ENCODE data around the gene NCBP2.
A peak's percentile ranks its signal among the peaks of the same experiment; 100 is the strongest.

Gene NCBP2

GRCh38 chr3:196942226-196942914, at the start of gene NCBP2:
NCBP2 (minus strand) TSS chr3:196942528; CDS start chr3:196942503, 25 bp downstream.
- in situ Hi-C loops (cut with MboI; ENCODE audit: low sequenced_read_pairs, unreplicated experiment): no loop called here
- DNase-seq (ENCODE audit: low spot score): peak; percentile 97

GRCh38 chr3:196991581-196992460, 49.5 kb upstream of the NCBP2 start:
- in situ Hi-C loops (cut with MboI; ENCODE audit: low sequenced_read_pairs, unreplicated experiment): loop anchor here (25.0 kb wide), 1 partner anchor 520 kb away; no protein-coding TSS in a partner anchor
- TF ChIP-seq, protein P1, sequence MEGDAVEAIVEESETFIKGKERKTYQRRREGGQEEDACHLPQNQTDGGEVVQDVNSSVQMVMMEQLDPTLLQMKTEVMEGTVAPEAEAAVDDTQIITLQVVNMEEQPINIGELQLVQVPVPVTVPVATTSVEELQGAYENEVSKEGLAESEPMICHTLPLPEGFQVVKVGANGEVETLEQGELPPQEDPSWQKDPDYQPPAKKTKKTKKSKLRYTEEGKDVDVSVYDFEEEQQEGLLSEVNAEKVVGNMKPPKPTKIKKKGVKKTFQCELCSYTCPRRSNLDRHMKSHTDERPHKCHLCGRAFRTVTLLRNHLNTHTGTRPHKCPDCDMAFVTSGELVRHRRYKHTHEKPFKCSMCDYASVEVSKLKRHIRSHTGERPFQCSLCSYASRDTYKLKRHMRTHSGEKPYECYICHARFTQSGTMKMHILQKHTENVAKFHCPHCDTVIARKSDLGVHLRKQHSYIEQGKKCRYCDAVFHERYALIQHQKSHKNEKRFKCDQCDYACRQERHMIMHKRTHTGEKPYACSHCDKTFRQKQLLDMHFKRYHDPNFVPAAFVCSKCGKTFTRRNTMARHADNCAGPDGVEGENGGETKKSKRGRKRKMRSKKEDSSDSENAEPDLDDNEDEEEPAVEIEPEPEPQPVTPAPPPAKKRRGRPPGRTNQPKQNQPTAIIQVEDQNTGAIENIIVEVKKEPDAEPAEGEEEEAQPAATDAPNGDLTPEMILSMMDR (IDR thresholded peaks at IDR 0.05; ENCODE audit: borderline replicate concordance, control extremely low read depth, extremely low read depth, insufficient read depth, missing control alignments): no peak
- DNase-seq (ENCODE audit: low spot score): no peak

More at GRCh38 chr3:196942226-196942914, at the start of gene NCBP2:
- TF ChIP-seq, protein P1 (IDR thresholded peaks at IDR 0.05; ENCODE audit: borderline replicate concordance, control extremely low read depth, extremely low read depth, insufficient read depth, missing control alignments): peak; percentile 78

GRCh38 chr3:196990601-196991007, 48.3 kb upstream of the NCBP2 start:
- DNase-seq (ENCODE audit: low spot score): no peak
- in situ Hi-C loops (cut with MboI; ENCODE audit: low sequenced_read_pairs, unreplicated experiment): loop anchor here (25.0 kb wide), 1 partner anchor 522 kb away; no protein-coding TSS in a partner anchor

GRCh38 chr3:196989721-196990262, 47.5 kb upstream of the NCBP2 start:
- TF ChIP-seq, protein P1 (IDR thresholded peaks at IDR 0.05; ENCODE audit: borderline replicate concordance, control extremely low read depth, extremely low read depth, insufficient read depth, missing control alignments): no peak
- in situ Hi-C loops (cut with MboI; ENCODE audit: low sequenced_read_pairs, unreplicated experiment): loop anchor here (25.0 kb wide), 1 partner anchor 523 kb away; no protein-coding TSS in a partner anchor
- no peak for DNase-seq (ENCODE audit: low spot score)

More at GRCh38 chr3:196990601-196991007, 48.3 kb upstream of the NCBP2 start:
- TF ChIP-seq, protein P1 (IDR thresholded peaks at IDR 0.05; ENCODE audit: borderline replicate concordance, control extremely low read depth, extremely low read depth, insufficient read depth, missing control alignments): no peak

- TF ChIP-seq, protein P1 (IDR thresholded peaks at IDR 0.05; ENCODE audit: borderline replicate concordance, control extremely low read depth, extremely low read depth, insufficient read depth, missing control alignments): no peak
- in situ Hi-C loops (cut with MboI; ENCODE audit: low sequenced_read_pairs, unreplicated experiment): loop anchor here (25.0 kb wide), 1 partner anchor 524 kb away; no protein-coding TSS in a partner anchor
- DNase-seq (ENCODE audit: low spot score): no peak
These were observed 46.1 kb upstream of the NCBP2 start for GRCh38 chr3:196988241-196989029.
